HG03439 (cell line): ENCODE data around the gene C19orf25.
"Not testable (repeated sequence)": the region's sequence is repeated elsewhere in the genome, so short reads cannot be mapped to it uniquely, and the experiment has no call there.

Experiments
- ATAC-seq: cut with Tn5 transposase; IDR thresholded peaks from one replicate; pipeline ENCODE4 v1.9.1; 2021; ENCODE audit warnings: mild to moderate bottlenecking, moderate library complexity; ENCODE audit not compliant: unreplicated experiment

Gene C19orf25

DNA sequence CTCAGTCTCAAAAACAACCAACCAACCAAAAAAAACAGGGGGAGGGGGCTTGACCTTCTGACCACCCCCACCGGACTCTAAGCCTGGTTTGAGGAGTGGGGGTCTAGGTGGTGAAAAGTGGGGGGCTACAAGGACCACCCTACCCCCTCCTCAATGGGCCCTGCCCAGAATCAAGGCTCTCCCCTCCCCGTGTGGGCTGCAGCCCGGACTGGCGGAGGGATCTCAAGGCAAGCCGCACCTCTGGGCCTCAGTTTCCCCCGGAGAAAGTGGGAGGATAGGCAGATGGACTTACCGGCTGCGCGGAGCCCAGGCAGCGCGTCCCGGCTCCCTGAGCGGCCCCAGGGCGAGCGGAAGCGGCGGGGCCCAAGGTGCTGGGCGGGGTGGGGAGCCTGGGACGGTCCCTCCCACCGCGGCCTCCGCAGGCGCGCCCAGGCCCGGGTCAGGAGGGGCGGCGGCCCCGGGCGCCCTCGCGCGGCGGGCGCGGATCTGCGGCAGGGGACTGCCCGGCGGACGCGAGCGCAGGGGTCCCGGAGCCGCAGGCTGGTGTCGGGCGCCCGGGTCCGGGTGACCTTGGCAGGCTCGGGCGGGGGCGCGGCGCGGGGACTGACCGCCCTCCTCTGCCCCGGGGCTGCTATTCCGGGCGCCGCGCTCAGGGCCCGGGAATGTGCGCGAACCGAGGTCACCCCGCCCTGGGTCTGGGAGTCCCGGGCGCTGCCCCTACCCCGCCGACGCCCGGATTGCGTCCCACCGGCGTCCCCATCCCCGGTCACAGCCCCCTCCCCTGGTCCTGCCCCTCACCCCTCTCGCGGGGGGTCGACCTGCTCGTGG lies 33.9 kb upstream of the C19orf25 start, which contains the start of gene ADAMTSL5:
ADAMTSL5 (minus strand) TSS at position 349 of the 828 bp plus-strand sequence. CDS start 2,076 bp downstream, outside the sequence.
- no peak for ATAC-seq

DNA sequence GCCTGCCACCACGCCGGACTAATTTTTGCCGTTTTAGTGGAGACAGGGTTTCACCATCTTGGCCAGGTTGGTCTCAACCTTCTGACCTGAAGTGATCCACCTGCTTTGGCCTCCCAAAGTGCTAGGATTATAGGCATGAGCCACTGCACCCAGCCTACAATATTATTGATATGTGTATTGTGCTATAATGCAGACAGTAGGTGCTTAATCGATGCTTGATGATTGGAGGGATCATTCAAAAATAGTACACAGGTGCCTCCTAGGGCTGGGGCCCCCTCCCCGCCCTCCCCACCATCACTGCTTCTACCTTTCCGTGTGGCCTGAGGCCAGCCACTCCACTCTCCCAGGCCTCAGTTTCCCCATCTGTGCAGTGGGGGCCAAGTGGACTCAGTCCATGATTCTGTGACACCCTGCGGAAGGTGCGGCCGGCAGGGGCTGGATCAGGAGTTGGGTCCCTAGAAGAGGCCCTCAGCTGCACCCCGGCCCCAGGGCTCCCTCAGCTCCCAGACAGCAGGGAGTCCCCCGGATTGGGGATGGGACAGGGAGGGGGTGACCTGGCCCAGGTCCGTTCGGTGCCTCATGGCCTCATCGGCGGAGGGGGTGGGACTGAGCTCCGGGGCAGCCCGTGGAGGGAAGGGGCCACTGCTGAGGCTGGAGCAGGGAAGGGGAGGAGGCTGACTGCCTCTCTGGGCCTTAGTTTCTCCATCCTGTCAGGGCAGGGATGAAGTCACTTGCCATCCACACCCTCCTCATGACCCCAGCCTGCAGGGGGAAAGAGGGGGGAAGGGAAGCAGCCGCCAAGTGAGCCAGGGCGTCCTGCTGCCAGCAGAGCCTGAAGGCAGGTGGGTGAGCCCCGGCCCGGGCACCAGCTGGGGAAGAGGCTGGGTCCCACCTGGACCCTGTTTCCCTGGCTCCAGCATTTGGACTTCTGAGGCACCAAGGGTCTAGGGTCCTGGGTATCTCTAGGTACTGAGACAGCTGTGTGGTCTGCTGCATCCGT lies 32.6 kb upstream of the C19orf25 start:
- no peak for ATAC-seq

DNA sequence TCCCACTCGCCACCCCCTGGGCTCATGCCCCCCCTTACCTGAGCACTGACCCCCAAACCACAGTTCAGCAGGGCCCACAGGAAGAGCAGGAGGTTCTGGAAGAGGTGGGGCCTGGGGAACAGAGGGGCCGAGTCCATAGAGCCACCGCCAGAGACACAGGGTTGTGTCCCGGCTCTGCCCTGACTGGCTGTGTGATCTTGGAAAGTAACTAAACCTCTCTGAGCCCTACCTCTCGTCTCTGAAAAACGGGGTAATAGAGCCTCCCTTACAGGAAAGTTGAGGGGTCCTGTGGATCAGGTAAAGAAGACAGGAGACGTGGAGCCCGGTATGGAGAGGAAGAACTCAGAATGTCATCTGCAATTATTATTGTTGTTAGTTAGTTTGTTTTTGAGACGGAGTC lies 31.8 kb upstream of the C19orf25 start:
- no peak for ATAC-seq

DNA sequence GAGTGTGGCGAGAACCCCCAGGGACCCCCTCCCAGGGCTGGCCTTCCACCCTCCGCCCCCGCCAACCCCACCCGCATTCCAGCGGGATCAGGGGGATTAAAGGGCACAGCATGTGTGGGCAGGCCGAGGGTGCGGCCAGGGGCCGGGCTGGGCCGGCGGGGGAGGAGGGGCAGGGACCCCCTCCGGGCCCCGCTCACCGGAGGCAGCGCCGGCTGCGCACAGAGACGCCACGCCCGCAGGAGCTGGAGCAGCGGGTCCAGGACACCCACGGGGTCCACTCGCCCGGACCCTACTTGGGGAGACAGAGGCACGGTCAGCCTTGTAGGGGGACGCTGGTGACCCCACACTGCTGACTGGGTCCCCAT lies 31.4 kb upstream of the C19orf25 start:
- no peak for ATAC-seq

DNA sequence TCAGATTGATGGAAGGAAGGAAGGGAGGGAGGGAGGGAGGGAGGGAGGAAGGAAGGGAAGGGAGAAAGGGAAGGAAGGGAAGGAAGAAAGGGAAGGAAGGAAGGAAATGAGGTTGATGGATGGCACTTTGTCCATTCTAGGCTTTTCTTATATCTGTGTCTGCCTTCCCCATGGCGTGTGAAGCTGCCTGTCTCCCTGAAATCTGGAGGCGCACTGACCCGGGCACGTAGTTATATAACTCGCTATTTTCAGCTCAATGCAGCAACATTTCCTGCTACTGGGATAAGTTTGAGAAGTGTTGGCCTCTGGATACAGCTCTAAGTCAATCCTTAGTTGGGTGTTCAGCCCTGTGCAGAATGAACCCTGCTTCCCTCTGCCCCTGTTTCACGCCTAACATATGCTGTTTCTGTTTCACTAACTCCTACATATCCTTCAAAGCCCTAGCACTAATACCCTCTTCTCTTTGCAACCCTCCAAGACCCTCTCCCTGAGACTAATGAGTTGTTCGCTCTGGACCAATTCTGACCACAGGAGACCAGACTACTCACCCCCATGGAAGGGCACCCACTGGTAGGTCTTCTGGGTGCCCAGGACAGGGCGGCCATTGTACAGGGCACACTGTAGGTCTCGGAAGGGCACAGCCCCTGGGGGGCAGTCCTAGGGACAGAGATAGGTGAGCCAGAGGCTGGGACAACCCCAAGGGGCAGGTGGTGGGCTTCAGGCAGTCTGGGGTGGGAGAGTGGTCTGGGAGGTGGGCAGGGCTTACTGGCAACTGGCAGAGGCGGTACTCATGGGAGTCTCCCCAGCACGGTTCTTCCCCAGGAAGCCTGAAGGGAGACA lies 30.8 kb upstream of the C19orf25 start:
- no peak for ATAC-seq

DNA sequence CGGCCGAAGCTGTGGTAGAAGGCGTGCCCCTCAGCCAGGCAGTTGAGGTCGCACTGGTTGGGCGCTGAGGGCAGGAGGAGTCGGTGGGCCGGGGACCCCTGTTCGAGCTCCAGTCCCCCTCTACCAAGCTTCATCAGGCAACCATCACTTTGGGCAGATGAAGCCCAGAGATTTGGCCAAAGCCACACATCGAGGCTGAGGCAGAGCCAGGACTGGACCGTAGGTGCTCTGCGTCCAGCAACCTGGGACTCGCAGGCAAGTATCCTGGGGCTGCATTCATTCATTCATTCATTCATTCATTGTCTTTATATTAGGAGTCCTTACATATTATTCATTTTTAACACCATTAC lies 29.5 kb upstream of the C19orf25 start:
- no peak for ATAC-seq

DNA sequence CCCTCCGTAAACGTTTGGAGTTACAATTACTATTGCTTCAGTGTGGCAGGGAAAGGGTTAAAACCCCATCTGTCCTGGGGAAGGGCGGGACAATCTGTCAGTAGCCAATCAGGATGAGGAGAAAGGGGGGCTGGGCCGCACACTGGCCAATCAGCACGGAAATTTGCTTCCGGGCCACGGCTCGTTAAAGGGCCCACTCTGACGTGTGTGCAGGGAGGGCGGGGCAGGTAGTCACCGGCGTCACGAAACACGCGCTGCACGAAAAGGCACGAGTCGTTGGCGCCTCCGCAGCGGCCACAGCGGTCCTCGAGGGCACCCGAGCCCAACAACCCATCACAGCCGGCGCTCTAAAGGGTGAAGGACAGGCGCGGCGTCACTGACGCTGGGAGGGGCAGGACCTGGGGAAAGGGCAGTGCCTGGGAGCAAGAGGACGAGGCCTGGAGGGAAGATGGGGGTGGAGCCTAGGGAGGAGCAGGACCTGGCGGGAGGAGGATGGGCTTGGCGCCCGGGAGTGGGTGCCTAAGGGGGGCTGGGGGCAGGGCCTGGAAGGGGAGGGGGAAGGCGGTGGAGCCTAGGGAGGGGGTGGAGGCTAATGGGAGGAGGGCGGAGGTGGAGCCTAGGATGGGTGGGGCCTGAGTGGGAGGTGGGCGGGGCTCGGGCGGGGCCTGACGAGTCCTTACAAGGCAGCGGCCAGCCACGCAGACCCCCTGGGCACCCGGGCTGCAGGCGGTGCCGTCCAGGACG lies 28.9 kb upstream of the C19orf25 start:
- no peak for ATAC-seq

DNA sequence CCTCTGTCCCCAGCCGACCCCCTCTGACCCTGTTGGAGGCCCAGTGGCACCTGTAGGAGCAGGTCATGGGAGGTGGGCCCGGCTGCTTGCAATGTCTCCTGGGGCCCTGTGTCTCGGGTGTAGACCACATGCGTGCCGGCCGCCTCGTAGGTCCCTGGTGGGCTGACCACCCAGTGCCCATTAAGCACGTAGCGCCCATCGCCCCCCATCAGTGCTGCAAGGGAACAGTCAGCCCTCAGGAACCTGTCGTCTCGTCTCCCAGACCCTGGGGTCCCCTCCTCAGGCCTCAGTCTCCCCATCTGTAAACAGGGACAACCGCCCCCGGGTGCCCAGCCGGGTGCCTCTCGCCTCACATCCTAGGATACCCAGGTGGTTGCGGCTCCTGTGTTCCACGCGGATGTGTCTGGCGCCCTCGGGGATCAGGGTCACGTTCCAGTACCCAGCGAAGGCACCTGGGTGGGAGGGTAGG lies 28.2 kb upstream of the C19orf25 start:
- no peak for ATAC-seq

DNA sequence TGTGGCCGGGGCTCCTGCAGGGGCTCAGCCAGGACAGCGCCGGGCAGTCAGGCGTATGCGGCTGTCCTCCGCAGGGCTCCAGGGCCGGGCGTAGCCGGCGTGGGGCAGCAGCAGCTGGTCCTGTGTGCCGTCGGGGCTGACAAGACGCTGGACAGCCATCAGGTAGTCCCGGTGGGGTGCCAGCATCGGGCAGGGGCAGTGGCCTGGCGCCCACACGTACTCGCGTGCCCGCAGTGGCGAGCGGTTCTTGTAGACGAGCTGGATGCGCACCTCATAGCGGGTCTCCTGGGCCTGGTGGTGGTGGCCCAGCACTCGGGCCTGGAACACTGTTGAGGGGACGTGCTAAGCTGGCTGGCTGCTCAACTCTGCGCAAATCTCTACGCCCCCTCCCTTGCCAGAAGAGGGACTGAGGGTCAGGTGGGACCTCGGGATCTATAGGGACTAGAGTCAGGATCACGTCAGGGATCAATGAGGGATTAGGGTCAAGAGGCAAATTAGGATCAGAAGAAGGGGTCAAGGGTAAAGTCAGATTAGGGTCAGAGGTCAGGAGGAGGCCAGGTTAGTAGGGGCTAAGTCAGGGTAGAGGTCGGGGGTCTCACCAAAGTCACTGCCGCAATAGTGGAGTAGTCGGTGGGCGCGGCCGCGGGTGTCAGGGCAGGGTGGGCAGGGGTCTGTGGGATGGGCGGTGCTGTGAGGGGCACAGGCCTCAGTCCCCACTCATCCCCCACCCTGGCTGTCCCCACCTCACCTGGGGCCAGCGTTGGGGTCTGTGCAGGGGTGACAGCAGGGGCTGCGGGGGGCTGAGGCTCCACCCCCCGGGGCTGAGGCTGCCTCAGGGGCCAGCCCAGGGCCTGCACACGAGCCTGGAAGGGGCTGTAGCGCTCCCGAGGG lies 27.2 kb upstream of the C19orf25 start:
- ATAC-seq, result no peak

DNA sequence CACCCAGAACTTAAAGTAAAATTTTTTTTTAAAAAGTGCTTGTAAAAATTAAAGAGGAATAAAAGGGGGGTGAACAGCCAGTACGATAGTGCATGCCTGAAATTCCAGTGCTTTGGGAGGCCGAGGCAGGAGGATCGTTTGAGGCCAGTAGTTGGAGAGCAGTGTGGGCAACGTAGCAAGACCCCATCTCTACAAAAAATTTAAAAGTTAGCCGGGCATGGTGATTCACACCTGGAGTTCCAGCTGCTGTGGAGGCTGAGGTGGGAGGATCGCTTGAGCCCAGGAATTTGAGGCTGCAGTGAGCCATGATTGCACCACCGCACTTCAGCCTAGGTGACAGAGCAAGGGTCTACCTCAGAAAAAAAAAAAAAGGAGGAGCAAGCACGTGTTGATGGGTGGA lies 26.0 kb upstream of the C19orf25 start:
- ATAC-seq, result no peak

DNA sequence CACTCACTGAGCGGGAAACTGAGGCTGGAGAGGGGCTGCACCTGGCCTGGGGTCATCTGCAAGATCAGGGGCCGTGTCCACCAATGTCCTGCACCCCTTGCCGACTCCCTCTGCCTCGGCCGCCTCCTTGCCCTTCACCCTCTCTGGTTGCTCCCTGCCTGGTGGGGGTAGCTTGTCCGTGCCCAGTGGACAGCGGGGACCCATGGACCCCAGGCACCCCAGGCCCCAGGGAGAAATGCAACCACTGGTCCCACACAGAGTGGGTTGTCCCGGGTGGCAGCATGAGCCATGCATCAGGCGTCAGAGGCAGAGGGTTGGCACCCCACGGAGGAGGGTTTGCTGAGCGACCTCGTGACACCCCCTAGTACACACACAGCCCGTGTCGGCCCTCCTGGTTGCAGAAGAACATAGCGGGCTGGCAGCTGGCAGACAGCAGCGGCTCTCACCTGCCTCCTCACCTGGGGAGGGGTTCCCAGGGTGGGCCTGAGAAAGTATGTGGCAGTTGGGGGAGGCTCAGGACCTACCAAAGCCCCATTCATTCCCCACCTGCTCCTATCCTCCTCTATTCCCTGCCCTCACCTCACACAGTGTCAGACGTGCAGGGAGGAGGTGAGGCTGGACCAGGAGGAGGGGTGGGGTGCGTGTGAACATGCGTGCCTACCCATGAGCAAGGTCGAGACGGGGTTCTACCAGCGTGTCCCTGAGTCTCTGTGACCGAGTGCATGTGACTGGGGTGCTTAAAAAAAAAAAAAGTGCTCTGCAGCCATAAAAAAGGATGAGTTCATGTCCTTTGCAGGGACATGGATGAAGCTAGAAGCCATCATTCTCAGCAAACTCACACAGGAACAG lies 25.1 kb upstream of the C19orf25 start:
- ATAC-seq, result no peak

DNA sequence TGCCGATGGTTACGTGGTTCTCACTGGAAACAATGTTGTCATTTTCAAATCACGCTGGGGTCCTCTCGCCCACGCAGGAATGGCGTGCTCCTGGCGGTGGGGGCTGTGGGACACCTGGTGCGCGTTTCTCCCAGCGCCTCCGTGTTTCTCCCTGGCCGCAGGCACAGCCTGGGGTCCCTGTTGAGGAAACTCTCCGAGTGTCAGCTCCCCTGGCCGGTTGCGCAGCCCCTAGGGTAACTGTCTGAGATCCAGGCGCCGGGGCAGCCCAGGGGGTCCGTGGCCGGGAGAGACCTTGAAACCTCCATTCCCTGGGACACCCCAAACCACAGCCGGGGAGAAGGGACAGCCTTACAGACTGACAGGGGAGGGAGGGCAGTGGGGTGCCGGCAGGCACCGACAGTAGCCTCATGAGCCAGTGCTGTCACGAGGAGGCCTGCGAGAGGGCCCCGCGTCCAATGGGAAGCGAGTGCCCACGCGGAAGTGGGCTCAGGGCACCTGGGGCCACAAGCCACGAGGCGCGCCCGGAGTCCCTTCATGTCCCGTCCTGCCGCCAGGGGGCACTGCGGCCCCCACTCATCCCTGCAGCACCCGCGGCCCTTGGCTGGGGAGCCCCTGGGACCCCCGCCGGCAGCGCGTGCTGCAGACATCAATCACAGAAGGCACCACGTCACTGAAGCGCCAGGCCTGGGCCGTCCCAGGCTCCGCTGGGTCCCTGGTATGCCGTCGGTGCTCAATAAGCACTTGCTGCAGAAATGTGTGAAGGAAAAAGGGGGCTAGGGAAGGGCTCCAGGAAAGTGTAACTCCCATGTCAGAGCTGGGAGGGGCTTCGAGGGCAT lies 24.3 kb upstream of the C19orf25 start:
- no peak for ATAC-seq

DNA sequence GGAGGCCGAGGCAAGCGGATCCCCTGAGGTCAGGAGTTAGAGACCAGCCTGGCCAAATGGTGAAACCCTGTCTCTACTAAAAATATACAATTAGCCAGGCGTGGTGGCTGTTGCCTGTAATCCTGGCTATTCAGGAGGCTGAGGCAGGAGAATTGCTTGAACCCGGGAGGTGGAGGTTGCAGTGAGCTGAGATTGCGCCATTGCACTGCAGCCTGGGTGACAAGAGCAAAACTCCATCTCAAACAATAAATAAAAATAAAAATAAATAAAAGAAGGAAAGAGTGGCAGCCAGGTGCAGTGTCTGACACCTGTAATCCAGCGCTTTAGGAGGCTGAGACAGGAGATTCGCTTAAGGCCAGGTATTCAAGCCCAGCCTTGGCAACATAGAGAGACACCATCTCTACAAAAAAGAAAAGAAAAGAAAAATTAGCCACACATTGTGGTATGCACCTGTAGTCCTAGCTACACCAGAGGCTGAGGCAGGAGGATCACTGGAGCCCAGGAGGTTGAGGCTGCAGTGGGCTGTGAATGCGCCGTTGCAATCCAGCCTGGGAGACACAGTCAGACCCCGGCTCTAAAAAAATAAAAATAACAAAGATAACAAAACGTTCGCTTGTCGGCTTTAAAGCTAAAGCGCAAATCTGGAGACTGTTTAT lies 23.5 kb upstream of the C19orf25 start:
- ATAC-seq, result no peak

DNA sequence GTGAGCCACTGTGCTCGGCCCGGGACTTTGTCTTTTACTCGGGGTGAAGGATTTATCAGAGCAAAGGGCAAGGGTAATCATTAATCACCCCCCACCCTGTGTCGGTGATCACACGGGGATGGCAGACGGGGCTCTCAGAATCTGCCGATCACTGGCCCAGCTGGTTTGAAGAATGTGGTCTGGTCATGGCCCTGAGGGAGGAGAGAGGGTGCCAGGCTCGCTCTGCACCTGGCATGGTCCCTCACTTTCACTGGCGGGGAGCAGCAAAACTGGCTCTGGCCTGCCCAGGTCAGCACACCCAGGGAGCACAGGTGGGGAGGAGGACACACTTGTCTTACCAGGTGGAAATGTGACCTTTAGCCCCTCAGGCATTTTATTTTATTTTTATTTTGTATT lies 22.2 kb upstream of the C19orf25 start:
- ATAC-seq, result no peak

DNA sequence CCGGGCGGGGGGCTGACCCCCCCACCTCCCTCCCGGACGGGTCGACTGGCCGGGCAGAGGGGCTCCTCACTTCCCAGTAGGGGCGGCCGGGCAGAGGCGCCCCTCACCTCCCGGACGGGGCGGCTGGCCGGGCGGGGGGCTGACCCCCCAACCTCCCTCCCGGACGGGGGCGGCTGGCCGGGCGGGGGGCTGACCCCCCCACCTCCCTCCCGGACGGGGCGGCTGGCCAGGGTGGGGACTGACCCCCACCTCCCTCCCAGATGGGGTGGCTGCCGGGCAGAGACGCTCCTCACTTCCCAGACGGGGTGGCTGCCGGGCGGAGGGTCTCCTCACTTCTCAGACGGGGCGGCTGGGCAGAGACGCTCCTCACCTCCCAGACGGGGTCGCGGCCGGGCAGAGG lies 20.2 kb upstream of the C19orf25 start:
- ATAC-seq, result not testable (repeated sequence)

DNA sequence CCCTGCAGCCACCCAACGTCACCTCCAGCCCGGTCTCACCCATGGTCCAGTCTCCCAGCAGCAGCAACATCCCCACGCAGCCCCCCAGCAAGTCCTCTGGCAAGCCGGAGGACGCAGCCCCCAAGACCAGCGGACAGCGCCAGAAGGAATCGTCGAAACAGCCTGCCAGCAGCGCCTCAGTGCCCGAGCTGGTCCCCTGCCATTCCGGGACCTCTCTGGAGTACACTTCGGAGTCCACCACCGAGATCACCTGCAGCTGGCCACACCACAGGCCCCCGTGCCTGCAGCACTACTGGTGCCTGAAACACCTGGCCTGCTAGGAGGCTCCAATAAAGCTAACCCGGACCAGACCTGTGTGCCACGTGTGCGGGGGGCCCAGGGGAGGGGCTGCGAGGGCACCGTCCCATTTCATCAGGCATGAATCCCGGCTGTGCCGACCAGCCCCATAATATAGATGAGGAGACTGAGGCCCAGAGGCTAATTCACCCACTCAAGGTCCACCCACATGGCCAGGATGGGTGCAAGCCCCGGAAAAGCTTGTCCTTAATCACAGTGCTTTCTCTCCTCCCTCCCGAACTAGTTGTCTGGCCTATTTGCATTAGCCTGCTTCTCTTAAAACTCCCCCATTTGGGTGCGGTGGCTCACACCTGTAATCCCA lies 18.7 kb upstream of the C19orf25 start:
- ATAC-seq, result no peak
